ENCODE data around the gene PER2. TPM values are rescaled to one million over a fixed set of nuclear protein-coding genes. Genes with fewer than 3 reads are reported as not detected.

Gene PER2
- total and polyA plus RNA-seq, 2 of the 13 experiments (the other 11 are each of a cell fraction or from before 2014, with no cell fraction given), result 5.1 to 9.4 TPM

DNA sequence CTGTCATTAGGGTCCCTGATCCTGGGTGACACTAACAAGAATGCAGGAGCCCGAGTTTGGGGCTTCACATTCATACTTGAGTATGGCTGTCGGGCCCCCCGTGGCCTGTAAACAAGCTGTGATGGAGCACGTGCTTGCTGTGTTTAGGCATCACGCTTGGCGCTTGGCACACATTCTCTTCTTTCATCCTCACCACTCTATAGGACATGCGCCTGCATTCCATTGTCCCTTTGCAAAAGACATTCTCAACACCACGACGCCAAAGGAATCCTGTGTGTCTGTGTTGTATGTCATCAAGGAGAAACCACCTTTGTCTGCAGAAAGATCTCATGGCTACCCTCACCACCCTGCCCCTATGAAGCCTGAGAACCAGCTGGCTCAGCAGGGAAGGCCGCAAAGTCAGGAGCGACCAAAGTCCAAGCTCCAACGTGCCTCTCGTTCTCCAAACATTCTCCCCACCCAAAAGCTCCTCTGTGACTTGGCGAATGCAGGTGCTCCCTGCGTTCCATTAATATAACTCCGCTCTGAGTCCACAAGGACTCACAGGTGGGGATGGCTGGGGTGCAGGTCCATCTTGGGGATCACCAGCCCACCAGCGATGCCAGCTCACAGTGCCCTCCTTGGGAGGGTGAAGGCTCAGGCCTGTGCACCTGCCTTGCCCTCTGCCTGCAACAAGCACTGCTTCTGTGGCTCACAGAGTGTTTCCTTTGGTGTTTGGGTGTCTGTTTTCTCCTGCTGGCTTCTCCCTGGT is 6.2 kb upstream of the PER2 start (continued):
- TF ChIP-seq, protein P1, sequence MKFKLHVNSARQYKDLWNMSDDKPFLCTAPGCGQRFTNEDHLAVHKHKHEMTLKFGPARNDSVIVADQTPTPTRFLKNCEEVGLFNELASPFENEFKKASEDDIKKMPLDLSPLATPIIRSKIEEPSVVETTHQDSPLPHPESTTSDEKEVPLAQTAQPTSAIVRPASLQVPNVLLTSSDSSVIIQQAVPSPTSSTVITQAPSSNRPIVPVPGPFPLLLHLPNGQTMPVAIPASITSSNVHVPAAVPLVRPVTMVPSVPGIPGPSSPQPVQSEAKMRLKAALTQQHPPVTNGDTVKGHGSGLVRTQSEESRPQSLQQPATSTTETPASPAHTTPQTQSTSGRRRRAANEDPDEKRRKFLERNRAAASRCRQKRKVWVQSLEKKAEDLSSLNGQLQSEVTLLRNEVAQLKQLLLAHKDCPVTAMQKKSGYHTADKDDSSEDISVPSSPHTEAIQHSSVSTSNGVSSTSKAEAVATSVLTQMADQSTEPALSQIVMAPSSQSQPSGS (CRISPR knock-in tag; IDR thresholded peaks at IDR 0.05), result peak; percentile 21; the same call in 1 of the 2 replicates
- 0 out of 2 replicates have a peak, but pooled peaks have one; percentile 45 for TF ChIP-seq ZNF550 (CRISPR knock-in tag; IDR thresholded peaks at IDR 0.05; ENCODE audit: borderline replicate concordance)
- no peak for TF ChIP-seq ZNF558 (CRISPR knock-in tag; IDR thresholded peaks at IDR 0.05; ENCODE audit: borderline replicate concordance)
- TF ChIP-seq KMT2B (CRISPR knock-in tag; IDR thresholded peaks at IDR 0.05), result no peak
- TF ChIP-seq NCOA2 (CRISPR knock-in tag; IDR thresholded peaks at IDR 0.05), result peak; percentile 19; the same call in 1 of the 2 replicates
- peak; percentile 64 for TF ChIP-seq KAT8 (CRISPR knock-in tag; IDR thresholded peaks at IDR 0.05)
- TF ChIP-seq, protein P2, sequence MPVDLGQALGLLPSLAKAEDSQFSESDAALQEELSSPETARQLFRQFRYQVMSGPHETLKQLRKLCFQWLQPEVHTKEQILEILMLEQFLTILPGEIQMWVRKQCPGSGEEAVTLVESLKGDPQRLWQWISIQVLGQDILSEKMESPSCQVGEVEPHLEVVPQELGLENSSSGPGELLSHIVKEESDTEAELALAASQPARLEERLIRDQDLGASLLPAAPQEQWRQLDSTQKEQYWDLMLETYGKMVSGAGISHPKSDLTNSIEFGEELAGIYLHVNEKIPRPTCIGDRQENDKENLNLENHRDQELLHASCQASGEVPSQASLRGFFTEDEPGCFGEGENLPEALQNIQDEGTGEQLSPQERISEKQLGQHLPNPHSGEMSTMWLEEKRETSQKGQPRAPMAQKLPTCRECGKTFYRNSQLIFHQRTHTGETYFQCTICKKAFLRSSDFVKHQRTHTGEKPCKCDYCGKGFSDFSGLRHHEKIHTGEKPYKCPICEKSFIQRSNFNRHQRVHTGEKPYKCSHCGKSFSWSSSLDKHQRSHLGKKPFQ (CRISPR knock-in tag; IDR thresholded peaks at IDR 0.05; ENCODE audit: insufficient replicate concordance), result no peak
- TF ChIP-seq, protein P3, sequence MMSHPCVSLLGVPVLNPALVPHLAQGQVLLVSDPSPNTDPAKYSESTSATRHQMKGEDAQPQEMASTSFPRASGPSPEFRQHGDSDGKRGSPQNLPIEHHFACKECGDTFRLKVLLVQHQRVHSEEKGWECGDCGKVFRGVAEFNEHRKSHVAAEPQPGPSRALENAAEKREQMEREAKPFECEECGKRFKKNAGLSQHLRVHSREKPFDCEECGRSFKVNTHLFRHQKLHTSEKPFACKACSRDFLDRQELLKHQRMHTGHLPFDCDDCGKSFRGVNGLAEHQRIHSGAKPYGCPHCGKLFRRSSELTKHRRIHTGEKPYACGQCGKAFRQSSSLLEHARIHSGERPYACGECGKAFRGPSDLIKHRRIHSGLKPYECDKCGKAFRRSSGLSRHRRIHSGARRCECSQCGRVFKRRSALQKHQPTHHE (CRISPR knock-in tag; IDR thresholded peaks at IDR 0.05; ENCODE audit: borderline replicate concordance), result no peak
- TF ChIP-seq RNF2 (conservative IDR thresholded peaks at IDR 0.05; ENCODE audit: low read depth), result peak; percentile 55
- TF ChIP-seq, protein P4, sequence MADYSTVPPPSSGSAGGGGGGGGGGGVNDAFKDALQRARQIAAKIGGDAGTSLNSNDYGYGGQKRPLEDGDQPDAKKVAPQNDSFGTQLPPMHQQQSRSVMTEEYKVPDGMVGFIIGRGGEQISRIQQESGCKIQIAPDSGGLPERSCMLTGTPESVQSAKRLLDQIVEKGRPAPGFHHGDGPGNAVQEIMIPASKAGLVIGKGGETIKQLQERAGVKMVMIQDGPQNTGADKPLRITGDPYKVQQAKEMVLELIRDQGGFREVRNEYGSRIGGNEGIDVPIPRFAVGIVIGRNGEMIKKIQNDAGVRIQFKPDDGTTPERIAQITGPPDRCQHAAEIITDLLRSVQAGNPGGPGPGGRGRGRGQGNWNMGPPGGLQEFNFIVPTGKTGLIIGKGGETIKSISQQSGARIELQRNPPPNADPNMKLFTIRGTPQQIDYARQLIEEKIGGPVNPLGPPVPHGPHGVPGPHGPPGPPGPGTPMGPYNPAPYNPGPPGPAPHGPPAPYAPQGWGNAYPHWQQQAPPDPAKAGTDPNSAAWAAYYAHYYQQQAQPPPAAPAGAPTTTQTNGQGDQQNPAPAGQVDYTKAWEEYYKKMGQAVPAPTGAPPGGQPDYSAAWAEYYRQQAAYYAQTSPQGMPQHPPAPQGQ (CRISPR knock-in tag; IDR thresholded peaks at IDR 0.05; ENCODE audit: borderline replicate concordance), result no peak
- TF ChIP-seq DNMT1 (CRISPR knock-in tag; IDR thresholded peaks at IDR 0.05), result no peak
- TF ChIP-seq ZNF724P (CRISPR knock-in tag; IDR thresholded peaks at IDR 0.05; ENCODE audit: borderline replicate concordance), result no peak
- TF ChIP-seq, protein P5, sequence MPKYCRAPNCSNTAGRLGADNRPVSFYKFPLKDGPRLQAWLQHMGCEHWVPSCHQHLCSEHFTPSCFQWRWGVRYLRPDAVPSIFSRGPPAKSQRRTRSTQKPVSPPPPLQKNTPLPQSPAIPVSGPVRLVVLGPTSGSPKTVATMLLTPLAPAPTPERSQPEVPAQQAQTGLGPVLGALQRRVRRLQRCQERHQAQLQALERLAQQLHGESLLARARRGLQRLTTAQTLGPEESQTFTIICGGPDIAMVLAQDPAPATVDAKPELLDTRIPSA (CRISPR knock-in tag; IDR thresholded peaks at IDR 0.05; ENCODE audit: borderline replicate concordance), result no peak
- TF ChIP-seq, protein P6, sequence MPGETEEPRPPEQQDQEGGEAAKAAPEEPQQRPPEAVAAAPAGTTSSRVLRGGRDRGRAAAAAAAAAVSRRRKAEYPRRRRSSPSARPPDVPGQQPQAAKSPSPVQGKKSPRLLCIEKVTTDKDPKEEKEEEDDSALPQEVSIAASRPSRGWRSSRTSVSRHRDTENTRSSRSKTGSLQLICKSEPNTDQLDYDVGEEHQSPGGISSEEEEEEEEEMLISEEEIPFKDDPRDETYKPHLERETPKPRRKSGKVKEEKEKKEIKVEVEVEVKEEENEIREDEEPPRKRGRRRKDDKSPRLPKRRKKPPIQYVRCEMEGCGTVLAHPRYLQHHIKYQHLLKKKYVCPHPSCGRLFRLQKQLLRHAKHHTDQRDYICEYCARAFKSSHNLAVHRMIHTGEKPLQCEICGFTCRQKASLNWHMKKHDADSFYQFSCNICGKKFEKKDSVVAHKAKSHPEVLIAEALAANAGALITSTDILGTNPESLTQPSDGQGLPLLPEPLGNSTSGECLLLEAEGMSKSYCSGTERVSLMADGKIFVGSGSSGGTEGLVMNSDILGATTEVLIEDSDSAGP (CRISPR knock-in tag; IDR thresholded peaks at IDR 0.05; ENCODE audit: borderline replicate concordance), result peak; percentile 70
- peak; percentile 55; the same call in 1 of the 2 replicates for TF ChIP-seq REXO4 (CRISPR knock-in tag; IDR thresholded peaks at IDR 0.05; ENCODE audit: borderline replicate concordance)
- TF ChIP-seq NFATC3 (CRISPR knock-in tag; IDR thresholded peaks at IDR 0.05), result no peak
- TF ChIP-seq TAF15 (IDR thresholded peaks at IDR 0.05; ENCODE audit: low read depth, low read length, poor library complexity, severe bottlenecking), result no peak
- TF ChIP-seq XRCC5 (optimal IDR thresholded peaks at IDR 0.05; ENCODE audit: low read length), result peak; percentile 89
- TF ChIP-seq ZNF329 (CRISPR knock-in tag; IDR thresholded peaks at IDR 0.05; ENCODE audit: low read depth), result no peak
- TF ChIP-seq CCDC6 (CRISPR knock-in tag; IDR thresholded peaks at IDR 0.05), result no peak
